Measurements from ENCODE around the gene MTUS2. TPM values are rescaled to one million over a fixed set of nuclear protein-coding genes. Genes with fewer than 3 reads are reported as not detected.

The MTUS2 gene
- total RNA-seq, 2 donors from 2014 or later, result 0.11 TPM; not detected in 1

DNA sequence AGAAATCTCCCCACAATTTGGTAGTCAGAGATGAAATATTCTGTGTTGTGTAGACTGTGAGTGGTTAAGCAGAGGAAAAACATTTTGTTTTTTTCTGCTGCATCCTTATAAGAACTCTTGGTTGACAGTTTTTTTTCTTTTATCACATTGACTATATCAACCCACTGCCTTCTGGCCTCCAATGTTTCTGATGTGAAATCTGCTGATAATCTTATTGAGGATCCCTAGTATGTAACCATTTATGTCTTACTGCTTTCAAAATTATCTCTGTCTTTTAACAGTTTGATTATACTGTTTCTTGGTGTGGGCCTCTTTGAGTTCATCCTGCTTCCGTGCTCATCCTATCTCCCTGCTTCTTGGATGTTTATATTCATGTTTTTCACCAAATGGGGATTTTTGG, 316.9 kb downstream of the MTUS2 start:
- H3K27me3 Mint-ChIP-seq, result peaks cover 3% of the 10 kb centered on the region
- no peak overlapping the region for H3K27ac Mint-ChIP-seq
- H3K4me3 Mint-ChIP-seq, result no peak overlapping the region
- no peaks in the 10 kb centered on the region for H3K4me1 Mint-ChIP-seq
- ATAC-seq (replicated peaks), result no peak
- peaks cover 5% of the 10 kb centered on the region for H3K9me3 Mint-ChIP-seq
- no peaks in the 10 kb centered on the region for H3K36me3 Mint-ChIP-seq (ENCODE audit: low read depth)

GRCh38 chr13:29137995-29138394, 317.9 kb downstream of the MTUS2 start:
- H3K27ac Mint-ChIP-seq, result no peak overlapping the region
- no peak for ATAC-seq (replicated peaks)
- peaks cover 3% of the 10 kb centered on the region for H3K27me3 Mint-ChIP-seq
- no peaks in the 10 kb centered on the region for H3K4me1 Mint-ChIP-seq
- no peaks in the 10 kb centered on the region for H3K36me3 Mint-ChIP-seq (ENCODE audit: low read depth)
- H3K4me3 Mint-ChIP-seq, result no peak overlapping the region
- H3K9me3 Mint-ChIP-seq, result peaks cover 10% of the 10 kb centered on the region

GRCh38 chr13:29140277-29140676, 320.1 kb downstream of the MTUS2 start:
- Mint-ChIP-seq H3K9me3 (peaks cover 10% of the 10 kb centered on the region), H3K4me1 (no peaks in the 10 kb centered on the region), H3K36me3 (ENCODE audit: low read depth) (no peaks in the 10 kb centered on the region), H3K27ac (no peak overlapping the region), H3K4me3 (no peak overlapping the region), H3K27me3 (peaks cover 3% of the 10 kb centered on the region)
- no peak for ATAC-seq (replicated peaks)

DNA sequence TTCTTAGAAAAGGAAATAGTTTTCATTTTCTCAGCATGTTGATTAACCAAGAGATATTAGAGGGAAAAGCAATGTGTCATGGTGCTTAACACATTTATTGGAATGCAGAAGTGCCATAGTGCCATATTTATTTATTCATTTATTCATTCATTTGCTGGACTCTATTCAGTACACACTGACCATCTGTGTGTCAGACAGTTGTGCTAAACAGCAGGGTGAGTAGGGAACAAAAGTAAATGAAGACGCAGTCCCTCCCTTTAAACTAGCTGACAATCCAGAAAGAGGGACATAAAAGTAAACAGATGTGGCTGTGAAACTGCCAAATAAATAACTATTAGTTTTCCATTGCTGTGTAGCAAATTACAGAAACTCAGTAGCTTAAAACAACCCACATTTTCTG, 323.7 kb downstream of the MTUS2 start:
- Mint-ChIP-seq H3K36me3 (ENCODE audit: low read depth) (no peaks in the 10 kb centered on the region), H3K4me1 (no peaks in the 10 kb centered on the region), H3K27ac (no peak overlapping the region), H3K27me3 (peaks cover 3% of the 10 kb centered on the region), H3K9me3 (peaks cover 5% of the 10 kb centered on the region), H3K4me3 (no peak overlapping the region)
- no peak for ATAC-seq (replicated peaks)

GRCh38 chr13:29154390-29154789, 334.3 kb downstream of the MTUS2 start:
- no peak for ATAC-seq (replicated peaks)

DNA sequence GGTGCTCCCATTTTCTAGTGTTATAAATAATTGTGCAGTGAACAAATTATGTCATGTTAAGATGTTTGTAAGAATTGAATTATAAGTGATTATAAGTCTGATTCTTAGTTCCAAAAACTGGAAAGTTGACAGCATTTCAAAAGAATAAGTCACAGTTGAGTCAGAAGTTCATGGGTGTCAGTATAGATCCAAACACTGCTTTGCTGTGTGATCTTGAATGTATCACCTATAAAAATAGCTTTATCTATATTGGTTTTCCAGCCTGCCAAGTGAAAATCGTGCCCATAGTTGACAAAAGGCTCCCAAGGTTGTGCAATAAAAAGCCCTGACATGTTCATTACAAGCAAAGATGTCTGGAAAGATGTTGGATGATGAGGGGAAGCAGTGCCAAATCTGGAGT, 336.0 kb downstream of the MTUS2 start:
- no peaks in the 10 kb centered on the region for H3K9me3 Mint-ChIP-seq
- no peak overlapping the region for H3K27ac Mint-ChIP-seq
- H3K4me3 Mint-ChIP-seq, result no peak overlapping the region
- H3K4me1 Mint-ChIP-seq, result no peaks in the 10 kb centered on the region
- no peaks in the 10 kb centered on the region for H3K27me3 Mint-ChIP-seq
- ATAC-seq (replicated peaks), result no peak
- no peaks in the 10 kb centered on the region for H3K36me3 Mint-ChIP-seq (ENCODE audit: low read depth)

More at GRCh38 chr13:29154390-29154789, 334.3 kb downstream of the MTUS2 start:
- Mint-ChIP-seq H3K4me3 (no peak overlapping the region), H3K4me1 (no peaks in the 10 kb centered on the region), H3K27ac (no peak overlapping the region), H3K36me3 (ENCODE audit: low read depth) (no peaks in the 10 kb centered on the region), H3K9me3 (peaks cover 6% of the 10 kb centered on the region), H3K27me3 (no peaks in the 10 kb centered on the region)

- Mint-ChIP-seq H3K27me3 (no peaks in the 10 kb centered on the region), H3K4me1 (no peaks in the 10 kb centered on the region), H3K9me3 (no peaks in the 10 kb centered on the region), H3K36me3 (ENCODE audit: low read depth) (no peaks in the 10 kb centered on the region), H3K4me3 (no peak overlapping the region), H3K27ac (no peak overlapping the region)
- ATAC-seq (replicated peaks), result no peak
Observed at GRCh38 chr13:29159871-29160270, 339.7 kb downstream of the MTUS2 start.

GRCh38 chr13:29160862-29161261, 340.7 kb downstream of the MTUS2 start:
- Mint-ChIP-seq H3K27ac (no peak overlapping the region), H3K27me3 (no peaks in the 10 kb centered on the region), H3K36me3 (ENCODE audit: low read depth) (no peaks in the 10 kb centered on the region), H3K9me3 (no peaks in the 10 kb centered on the region), H3K4me1 (peaks cover 4% of the 10 kb centered on the region), H3K4me3 (no peak overlapping the region)
- ATAC-seq (replicated peaks), result no peak

GRCh38 chr13:29161676-29162075, 341.5 kb downstream of the MTUS2 start:
- ATAC-seq (replicated peaks), result no peak
- H3K36me3 Mint-ChIP-seq (ENCODE audit: low read depth), result no peaks in the 10 kb centered on the region

DNA sequence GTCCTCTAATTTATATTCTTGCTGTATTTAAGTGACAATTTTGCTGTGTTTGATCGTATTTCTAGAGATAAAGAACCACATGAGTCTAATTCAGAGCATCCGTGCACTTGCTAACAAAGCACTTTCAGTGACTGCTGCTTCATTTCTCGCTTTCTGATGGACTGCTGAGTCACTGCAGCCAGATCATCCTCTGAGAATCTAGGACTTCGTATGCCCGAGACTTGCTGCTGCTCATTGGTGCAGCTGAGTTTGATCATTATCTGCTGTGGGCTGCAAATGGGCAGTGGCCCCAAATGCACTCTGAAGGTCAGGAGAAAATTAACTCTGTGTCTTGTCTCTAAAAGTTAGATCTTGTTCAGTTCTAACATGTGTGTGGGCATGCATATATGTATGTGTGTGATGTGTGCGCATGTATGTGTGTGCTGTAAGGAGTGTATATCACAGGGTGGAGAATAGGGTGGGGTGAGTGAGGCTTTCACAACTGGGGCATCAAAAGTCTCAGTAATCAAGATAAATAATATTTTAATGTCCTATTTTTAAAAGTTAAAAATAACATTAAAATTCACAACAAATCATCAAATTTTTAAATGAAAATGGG, 342.6 kb downstream of the MTUS2 start:
- Mint-ChIP-seq H3K9me3 (no peaks in the 10 kb centered on the region), H3K4me1 (peaks cover 6% of the 10 kb centered on the region), H3K27ac (no peak overlapping the region), H3K36me3 (ENCODE audit: low read depth) (no peaks in the 10 kb centered on the region), H3K4me3 (no peak overlapping the region), H3K27me3 (no peaks in the 10 kb centered on the region)
- peak; percentile 70 for ATAC-seq (replicated peaks)

More at GRCh38 chr13:29161676-29162075, 341.5 kb downstream of the MTUS2 start:
- no peak overlapping the region for H3K27ac Mint-ChIP-seq
- H3K4me3 Mint-ChIP-seq, result no peak overlapping the region
- no peaks in the 10 kb centered on the region for H3K9me3 Mint-ChIP-seq
- no peaks in the 10 kb centered on the region for H3K27me3 Mint-ChIP-seq
- H3K4me1 Mint-ChIP-seq, result peaks cover 6% of the 10 kb centered on the region

DNA sequence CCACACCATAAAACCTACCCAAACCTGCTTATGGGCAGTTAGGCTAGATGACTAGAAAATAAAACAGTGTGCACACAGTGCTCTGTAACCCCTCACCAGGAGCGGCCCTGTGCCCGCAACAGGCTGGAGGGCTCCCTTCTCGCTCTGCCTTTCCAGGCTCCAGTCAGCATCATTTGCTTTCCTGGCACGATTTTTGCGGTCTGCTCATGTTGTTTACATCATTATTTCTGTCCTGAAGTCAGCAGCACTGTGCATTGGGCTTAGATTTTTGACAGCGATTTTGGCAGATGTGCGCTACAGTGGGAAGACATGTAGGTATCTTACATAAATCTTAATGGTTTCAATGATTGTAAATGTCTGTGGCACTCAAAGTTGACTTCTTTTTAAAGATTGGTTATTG, 344.0 kb downstream of the MTUS2 start:
- ATAC-seq (replicated peaks), result no peak
- H3K27ac Mint-ChIP-seq, result no peak overlapping the region
- no peak overlapping the region for H3K4me3 Mint-ChIP-seq
- peaks cover 6% of the 10 kb centered on the region for H3K4me1 Mint-ChIP-seq
- no peaks in the 10 kb centered on the region for H3K9me3 Mint-ChIP-seq
- no peaks in the 10 kb centered on the region for H3K27me3 Mint-ChIP-seq
- no peaks in the 10 kb centered on the region for H3K36me3 Mint-ChIP-seq (ENCODE audit: low read depth)

DNA sequence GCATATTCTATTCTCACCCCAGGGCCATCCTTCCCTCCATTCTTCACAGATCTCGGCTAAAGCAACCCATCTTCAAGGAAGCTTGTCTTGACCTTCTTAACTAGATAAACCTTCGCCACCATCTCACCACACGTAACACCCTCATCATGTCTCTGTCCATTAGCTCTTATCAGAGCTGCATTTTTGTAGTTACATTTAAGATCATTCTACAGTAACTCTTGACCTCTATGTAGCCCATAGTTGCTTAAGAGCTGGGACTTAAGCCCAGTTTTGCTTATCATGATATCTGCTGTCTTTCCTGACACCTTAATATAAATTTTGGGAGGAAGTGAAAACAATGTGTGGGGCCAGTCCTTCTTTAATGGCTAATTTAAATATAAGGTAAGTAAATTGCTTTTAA, 345.1 kb downstream of the MTUS2 start:
- no peak for ATAC-seq (replicated peaks)
- Mint-ChIP-seq H3K4me3 (no peak overlapping the region), H3K27ac (no peak overlapping the region), H3K4me1 (peaks cover 6% of the 10 kb centered on the region), H3K27me3 (no peaks in the 10 kb centered on the region), H3K36me3 (ENCODE audit: low read depth) (no peaks in the 10 kb centered on the region), H3K9me3 (no peaks in the 10 kb centered on the region)

- peak; percentile 80 for ATAC-seq (replicated peaks)
- Mint-ChIP-seq H3K9me3 (no peaks in the 10 kb centered on the region), H3K36me3 (ENCODE audit: low read depth) (no peaks in the 10 kb centered on the region), H3K4me1 (peaks cover 6% of the 10 kb centered on the region), H3K27ac (no peak overlapping the region), H3K27me3 (no peaks in the 10 kb centered on the region), H3K4me3 (no peak overlapping the region)
Observed at GRCh38 chr13:29165840-29166239, 345.7 kb downstream of the MTUS2 start.

DNA sequence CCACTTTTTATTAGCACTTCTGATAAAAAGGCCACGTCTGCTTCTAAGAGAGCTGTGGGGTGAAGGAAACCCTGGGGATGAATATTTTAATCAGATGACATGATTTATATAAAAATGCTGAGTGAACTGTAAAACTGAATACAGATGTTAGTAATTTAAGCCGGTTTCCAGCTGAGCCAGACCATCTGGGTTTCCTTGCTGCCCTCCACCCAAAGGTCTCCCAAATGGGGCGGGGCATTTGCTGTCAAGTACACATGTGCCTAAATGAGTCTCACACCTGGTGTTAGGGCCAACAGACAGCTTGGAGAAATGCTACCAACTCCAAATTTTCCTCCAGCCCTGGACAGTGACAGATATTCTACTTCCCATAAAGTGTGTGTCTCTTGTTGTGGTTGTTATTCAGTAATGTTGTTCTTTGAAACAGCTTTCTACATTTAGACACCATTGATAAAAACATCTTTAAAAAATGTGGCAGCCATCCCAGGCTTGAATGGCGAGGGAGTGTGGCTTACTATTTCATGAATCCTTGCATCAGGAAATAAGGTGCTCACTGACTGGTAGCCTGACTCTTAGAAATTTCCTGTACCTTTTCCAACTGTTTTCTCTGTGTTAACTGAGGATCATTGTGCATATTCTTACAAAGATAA, 350.4 kb downstream of the MTUS2 start:
- Mint-ChIP-seq H3K4me1 (peaks cover 5% of the 10 kb centered on the region), H3K4me3 (no peak overlapping the region), H3K36me3 (ENCODE audit: low read depth) (no peaks in the 10 kb centered on the region), H3K27me3 (no peaks in the 10 kb centered on the region), H3K27ac (no peak overlapping the region), H3K9me3 (no peaks in the 10 kb centered on the region)
- ATAC-seq (replicated peaks), result no peak

DNA sequence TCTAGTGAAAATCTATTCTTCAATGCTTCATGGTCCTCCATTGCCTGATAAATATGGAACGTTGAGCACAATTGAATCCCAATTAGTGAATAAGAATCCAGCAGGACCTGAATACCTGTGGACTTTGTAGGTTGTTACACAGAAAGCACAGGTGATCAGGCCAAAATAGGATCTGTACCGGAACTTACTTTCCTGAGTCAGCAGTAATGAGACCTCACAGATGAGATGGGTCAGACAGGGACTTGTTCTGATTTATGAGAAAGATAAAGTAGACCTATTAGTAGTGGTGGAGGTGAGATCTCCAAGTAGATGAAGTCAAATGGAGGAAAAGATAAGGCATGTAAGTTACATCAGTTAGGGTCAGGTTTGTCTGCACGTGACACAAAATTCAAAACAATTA, 351.1 kb downstream of the MTUS2 start:
- H3K27me3 Mint-ChIP-seq, result peaks cover 2% of the 10 kb centered on the region
- H3K4me3 Mint-ChIP-seq, result no peak overlapping the region
- no peaks in the 10 kb centered on the region for H3K9me3 Mint-ChIP-seq
- no peak overlapping the region for H3K27ac Mint-ChIP-seq
- no peaks in the 10 kb centered on the region for H3K36me3 Mint-ChIP-seq (ENCODE audit: low read depth)
- no peaks in the 10 kb centered on the region for H3K4me1 Mint-ChIP-seq
- ATAC-seq (replicated peaks), result no peak
